KMS-11 (cell line): ENCODE data around the gene EVX1.

ENCODE experiments used
- H2AFZ ChIP-seq: fragments of 200-600 bp; sonication (generic); 2 replicates; pipeline ENCODE4 v1.6.1; 2016; ENCODE audit warnings: antibody characterized with exemption, mixed run types, low read depth
- H3K27ac ChIP-seq: fragments of 200-600 bp; sonication (generic); 2 replicates; pipeline ENCODE4 v1.6.1; 2016; ENCODE audit warnings: mild to moderate bottlenecking, mixed run types
- H3K27me3 ChIP-seq: fragments of 200-600 bp; sonication (generic); 2 replicates; pipeline ENCODE4 v1.6.1; 2017; ENCODE audit warnings: mild to moderate bottlenecking, low read depth, mixed run types, moderate library complexity; ENCODE audit not compliant: insufficient read depth
- H3K36me3 ChIP-seq: fragments of 200-600 bp; sonication (generic); 2 replicates; pipeline ENCODE4 v1.6.1; 2017; ENCODE audit warnings: mild to moderate bottlenecking, mixed run types; ENCODE audit not compliant: insufficient read depth
- H3K4me1 ChIP-seq: fragments of 200-600 bp; sonication (generic); 2 replicates; pipeline ENCODE4 v1.6.1; 2016; ENCODE audit warnings: mild to moderate bottlenecking, low read depth, mixed run types; ENCODE audit not compliant: poor library complexity, severe bottlenecking
- H3K4me2 ChIP-seq: fragments of 200-600 bp; sonication (generic); 2 replicates; pipeline ENCODE4 v1.7.0; 2016; ENCODE audit warnings: mild to moderate bottlenecking, mixed run types
- H3K4me3 ChIP-seq: fragments of 200-600 bp; sonication (generic); IDR thresholded peaks from 2 replicates; pipeline ENCODE4 v1.6.1; 2017; ENCODE audit warnings: low read depth, low read length, mixed read lengths; ENCODE audit not compliant: insufficient read depth
- H3K79me2 ChIP-seq: fragments of 200-600 bp; sonication (generic); 2 replicates; pipeline ENCODE4 v1.6.1; 2016; ENCODE audit warnings: low read depth, mixed run types; ENCODE audit not compliant: insufficient read depth
- H3K9ac ChIP-seq: fragments of 200-600 bp; sonication (generic); 2 replicates; pipeline ENCODE4 v1.6.1; 2016; ENCODE audit warnings: mild to moderate bottlenecking, mixed run types
- H4K20me1 ChIP-seq: fragments of 200-600 bp; sonication (generic); 2 replicates; pipeline ENCODE4 v1.6.1; 2016; ENCODE audit warnings: mild to moderate bottlenecking, mixed run types; ENCODE audit not compliant: insufficient read depth
- TF ChIP-seq, protein P1 (sequence below): fragments of 200-600 bp; sonication (generic); conservative IDR thresholded peaks from 2 replicates; pipeline ENCODE4 v1.6.1; 2017; ENCODE audit warnings: low read depth, mild to moderate bottlenecking, antibody characterized with exemption, low read length, moderate library complexity, mixed read lengths

The EVX1 gene

DNA sequence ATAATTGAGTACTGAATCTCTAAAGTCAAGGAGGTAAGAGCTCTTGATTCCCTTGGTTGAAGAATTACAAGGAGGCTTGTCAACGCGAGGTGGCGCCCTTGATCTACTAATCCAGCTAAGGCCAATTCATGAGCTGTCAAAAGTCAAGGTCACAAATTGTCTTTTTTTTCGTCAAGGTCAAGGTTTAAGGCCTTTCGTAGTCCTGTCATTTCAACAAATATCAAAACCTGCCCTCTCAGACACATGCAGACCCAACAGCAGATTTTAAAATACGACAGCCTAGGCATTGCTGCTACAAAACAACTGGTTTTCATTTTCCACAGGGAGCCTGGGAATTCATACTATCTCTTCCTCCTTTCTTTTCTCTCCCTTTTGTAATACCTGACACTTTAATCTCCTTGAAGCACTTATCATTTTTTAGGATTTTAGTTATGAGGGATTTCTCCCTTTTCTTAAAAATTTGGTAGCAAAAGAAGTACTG is 46.3 kb upstream of the EVX1 start:
- Histone ChIP-seq H3K27ac (no peak overlapping the region), H3K4me3 (no peak overlapping the region), H3K27me3 (no peaks in the 10 kb centered on the region), H2AFZ (no peak overlapping the region), H4K20me1 (no peaks in the 10 kb centered on the region), H3K9ac (no peak overlapping the region), H3K4me2 (no peak overlapping the region), H3K4me1 (peaks cover 3% of the 10 kb centered on the region), H3K36me3 (no peaks in the 10 kb centered on the region), H3K79me2 (no peaks in the 10 kb centered on the region)
- TF ChIP-seq, protein P1, sequence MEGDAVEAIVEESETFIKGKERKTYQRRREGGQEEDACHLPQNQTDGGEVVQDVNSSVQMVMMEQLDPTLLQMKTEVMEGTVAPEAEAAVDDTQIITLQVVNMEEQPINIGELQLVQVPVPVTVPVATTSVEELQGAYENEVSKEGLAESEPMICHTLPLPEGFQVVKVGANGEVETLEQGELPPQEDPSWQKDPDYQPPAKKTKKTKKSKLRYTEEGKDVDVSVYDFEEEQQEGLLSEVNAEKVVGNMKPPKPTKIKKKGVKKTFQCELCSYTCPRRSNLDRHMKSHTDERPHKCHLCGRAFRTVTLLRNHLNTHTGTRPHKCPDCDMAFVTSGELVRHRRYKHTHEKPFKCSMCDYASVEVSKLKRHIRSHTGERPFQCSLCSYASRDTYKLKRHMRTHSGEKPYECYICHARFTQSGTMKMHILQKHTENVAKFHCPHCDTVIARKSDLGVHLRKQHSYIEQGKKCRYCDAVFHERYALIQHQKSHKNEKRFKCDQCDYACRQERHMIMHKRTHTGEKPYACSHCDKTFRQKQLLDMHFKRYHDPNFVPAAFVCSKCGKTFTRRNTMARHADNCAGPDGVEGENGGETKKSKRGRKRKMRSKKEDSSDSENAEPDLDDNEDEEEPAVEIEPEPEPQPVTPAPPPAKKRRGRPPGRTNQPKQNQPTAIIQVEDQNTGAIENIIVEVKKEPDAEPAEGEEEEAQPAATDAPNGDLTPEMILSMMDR: peak; percentile 96

DNA sequence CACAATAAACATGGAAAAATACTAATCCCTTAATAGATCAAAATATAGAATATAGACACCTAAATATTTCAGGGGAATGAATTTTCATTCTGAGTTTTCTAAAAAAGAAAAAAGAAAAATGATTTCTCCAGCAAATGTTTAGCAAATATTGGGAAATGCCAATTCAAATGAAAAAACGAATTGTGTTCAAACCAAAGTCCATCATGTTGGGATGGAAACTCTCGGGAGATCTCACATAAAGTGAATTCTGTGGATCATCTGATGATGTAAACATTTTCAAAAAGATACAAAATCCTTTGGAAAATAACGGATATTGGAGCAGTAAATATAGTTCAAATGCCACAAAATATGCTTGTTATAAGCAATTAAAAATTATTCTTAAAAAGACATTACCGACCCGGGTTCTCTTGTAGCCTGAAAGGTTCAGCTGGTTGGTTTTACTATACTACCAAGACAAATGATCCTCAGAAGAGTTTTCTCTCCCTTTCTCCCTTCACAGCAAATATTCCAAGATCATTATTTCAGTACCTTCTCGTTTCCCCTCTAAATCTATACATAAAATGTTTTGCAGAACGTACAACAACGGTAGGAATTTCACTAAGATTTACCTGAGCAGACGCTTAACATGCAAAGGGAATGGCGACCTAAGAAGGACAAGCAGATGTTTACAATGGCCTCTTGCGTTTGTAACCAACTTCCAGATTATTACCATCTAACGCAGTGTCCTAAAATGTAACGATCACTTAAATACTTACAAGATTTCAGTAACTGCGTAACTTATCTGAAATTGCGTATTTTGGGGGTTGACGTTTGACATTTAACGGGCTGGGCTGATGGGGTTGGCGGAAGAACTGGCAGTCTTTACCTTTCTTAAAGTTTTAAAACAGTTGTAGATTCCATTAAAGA is 45.2 kb upstream of the EVX1 start:
- Histone ChIP-seq H3K4me3 (no peak overlapping the region), H3K4me2 (no peak overlapping the region)

DNA sequence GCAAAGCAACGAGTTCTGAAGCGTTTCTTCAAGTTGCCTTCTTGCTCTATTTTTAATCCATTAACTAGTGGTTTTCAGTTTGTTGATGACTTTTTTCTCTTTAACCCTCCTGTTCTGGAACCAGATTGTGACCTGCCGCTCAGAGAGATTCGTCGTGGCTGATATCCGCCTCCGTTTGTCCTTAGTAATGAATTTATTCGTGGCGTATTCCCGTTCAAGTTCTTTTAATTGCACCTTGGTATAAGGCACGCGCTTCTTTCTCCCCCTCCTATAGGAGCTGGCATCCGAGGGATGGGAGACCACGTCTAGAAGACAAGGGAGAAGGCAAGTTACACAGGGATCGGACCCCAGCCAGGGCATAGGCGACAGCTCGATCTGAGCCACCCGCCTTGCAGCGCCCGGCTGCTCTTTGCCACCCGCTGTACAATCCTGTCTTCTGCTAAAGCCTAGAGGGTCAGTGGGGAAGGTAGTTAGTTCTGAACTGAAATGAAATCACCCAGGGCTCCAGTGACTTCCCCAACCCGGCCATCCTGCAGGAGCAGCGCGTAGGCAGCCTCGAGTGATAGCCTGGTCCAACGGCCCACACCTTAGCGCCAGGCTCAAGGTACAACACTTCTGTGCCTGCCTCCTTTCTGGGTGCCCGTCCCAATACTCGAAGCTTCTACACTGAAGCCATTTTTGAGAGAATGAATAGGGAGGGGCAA is 44.3 kb upstream of the EVX1 start:
- no peak overlapping the region for H3K4me2 ChIP-seq
- peaks cover 3% of the 10 kb centered on the region for H3K4me1 ChIP-seq
- no peaks in the 10 kb centered on the region for H3K27me3 ChIP-seq
- no peak overlapping the region for H3K27ac ChIP-seq
- no peaks in the 10 kb centered on the region for H4K20me1 ChIP-seq
- H3K4me3 ChIP-seq: no peak overlapping the region
- H2AFZ ChIP-seq: no peak overlapping the region
- no peaks in the 10 kb centered on the region for H3K36me3 ChIP-seq
- TF ChIP-seq, protein P1: no peak
- no peaks in the 10 kb centered on the region for H3K79me2 ChIP-seq
- H3K9ac ChIP-seq: no peak overlapping the region

More for the DNA sequence above, 45.2 kb upstream of the EVX1 start:
- H4K20me1 ChIP-seq: no peaks in the 10 kb centered on the region
- H3K36me3 ChIP-seq: no peaks in the 10 kb centered on the region
- no peaks in the 10 kb centered on the region for H3K79me2 ChIP-seq
- H2AFZ ChIP-seq: no peak overlapping the region
- no peak overlapping the region for H3K27ac ChIP-seq
- no peaks in the 10 kb centered on the region for H3K27me3 ChIP-seq
- TF ChIP-seq, protein P1: no peak
- no peak overlapping the region for H3K9ac ChIP-seq
- peaks cover 3% of the 10 kb centered on the region for H3K4me1 ChIP-seq

DNA sequence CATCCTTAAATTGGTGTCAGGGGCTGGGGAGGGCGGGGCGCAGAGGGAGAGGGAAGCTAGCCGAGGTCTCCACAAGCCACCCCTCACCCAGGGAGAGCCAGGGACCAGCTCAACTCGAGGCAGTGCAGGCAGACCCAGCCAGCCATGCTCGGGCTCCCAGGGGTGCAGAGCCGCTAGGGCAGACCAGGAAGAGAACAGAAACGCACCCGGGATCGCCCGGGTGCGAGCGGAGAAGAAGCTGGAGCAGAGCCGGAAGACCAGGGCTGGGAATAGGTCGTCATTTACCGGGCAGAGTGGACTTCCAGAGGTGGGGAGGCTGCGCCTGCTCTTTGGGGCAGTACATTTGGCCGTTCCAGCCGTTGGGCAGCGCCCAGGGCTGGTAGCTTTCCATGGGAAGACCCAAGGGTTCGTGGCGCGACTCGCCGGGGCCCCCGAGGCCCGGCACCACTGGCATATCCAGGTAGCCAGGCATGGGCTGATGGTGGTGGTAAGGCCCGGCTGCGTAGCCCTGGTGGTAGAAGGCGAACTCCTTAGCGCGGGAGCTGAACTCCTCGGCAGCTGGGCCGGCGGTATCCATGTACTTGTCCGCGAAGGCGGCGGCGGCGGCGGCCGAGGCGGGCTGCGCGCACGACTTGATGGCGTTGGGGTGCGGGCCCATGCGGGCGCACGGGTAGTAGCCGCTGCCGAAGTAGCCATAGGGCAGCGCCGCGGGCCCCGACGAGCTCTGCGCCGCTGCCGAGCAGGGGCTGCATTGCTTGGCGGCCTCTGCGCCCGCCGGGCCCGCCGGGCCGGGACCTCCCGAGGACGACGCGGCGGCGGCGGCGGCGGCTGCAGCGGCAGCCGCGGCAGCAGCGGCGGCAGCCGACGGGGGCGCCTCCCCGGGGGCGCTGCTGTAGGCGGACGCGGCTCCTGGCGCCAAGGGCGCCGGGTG is 43.5 kb upstream of the EVX1 start:
- Histone ChIP-seq H3K36me3 (no peaks in the 10 kb centered on the region), H3K27ac (no peak overlapping the region), H3K27me3 (no peaks in the 10 kb centered on the region), H3K79me2 (no peaks in the 10 kb centered on the region), H2AFZ (no peak overlapping the region), H3K4me1 (peaks cover 3% of the 10 kb centered on the region), H3K4me2 (no peak overlapping the region), H3K9ac (no peak overlapping the region), H4K20me1 (no peaks in the 10 kb centered on the region), H3K4me3 (no peak overlapping the region)
- TF ChIP-seq, protein P1: no peak
